Measurements from ENCODE around the gene EFCAB6.
A peak's percentile ranks its signal among the peaks of the same experiment; 100 is the strongest.
"Not testable (repeated sequence)": the region's sequence is repeated elsewhere in the genome, so short reads cannot be mapped to it uniquely, and the experiment has no call there.

EFCAB6 gene

GRCh38 chr22:43720716-43721115 is 91.4 kb downstream of the EFCAB6 start:
- DNase-seq (ENCODE audit: low spot score): no peak

- DNase-seq (ENCODE audit: low spot score): no peak
These were observed 98.0 kb downstream of the EFCAB6 start for GRCh38 chr22:43714104-43714503.

GRCh38 chr22:43711681-43712080 is 100.4 kb downstream of the EFCAB6 start:
- peak; percentile 62 for DNase-seq (ENCODE audit: low spot score)

- no peak for DNase-seq (ENCODE audit: low spot score)
These were observed 104.5 kb downstream of the EFCAB6 start for GRCh38 chr22:43707648-43708047.

- no peak for DNase-seq (ENCODE audit: low spot score)
These were observed 105.4 kb downstream of the EFCAB6 start for GRCh38 chr22:43706571-43707328.

- no peak for DNase-seq (ENCODE audit: low spot score)
These were observed 106.0 kb downstream of the EFCAB6 start for GRCh38 chr22:43706151-43706550.

GRCh38 chr22:43704051-43704450 is 108.1 kb downstream of the EFCAB6 start:
- DNase-seq (ENCODE audit: low spot score): no peak

GRCh38 chr22:43698403-43698802 is 113.7 kb downstream of the EFCAB6 start:
- no peak for DNase-seq (ENCODE audit: low spot score)

GRCh38 chr22:43697894-43698293 is 114.2 kb downstream of the EFCAB6 start:
- DNase-seq (ENCODE audit: low spot score): no peak

- no peak for DNase-seq (ENCODE audit: low spot score)
These were observed 118.9 kb downstream of the EFCAB6 start for GRCh38 chr22:43693249-43693648.

GRCh38 chr22:43689356-43689755 is 122.7 kb downstream of the EFCAB6 start:
- no peak for DNase-seq (ENCODE audit: low spot score)

GRCh38 chr22:43682851-43683250 is 129.3 kb downstream of the EFCAB6 start:
- DNase-seq (ENCODE audit: low spot score): no peak

- no peak for DNase-seq (ENCODE audit: low spot score)
These were observed 130.3 kb downstream of the EFCAB6 start for GRCh38 chr22:43681731-43682360.

GRCh38 chr22:43670513-43670912 is 141.6 kb downstream of the EFCAB6 start:
- no peak for DNase-seq (ENCODE audit: low spot score)

GRCh38 chr22:43669190-43669589 is 142.9 kb downstream of the EFCAB6 start:
- no peak for DNase-seq (ENCODE audit: low spot score)

GRCh38 chr22:43667656-43668055 is 144.4 kb downstream of the EFCAB6 start:
- DNase-seq (ENCODE audit: low spot score): no peak

- DNase-seq (ENCODE audit: low spot score): no peak
These were observed 145.6 kb downstream of the EFCAB6 start for GRCh38 chr22:43666457-43666856.

- no peak for DNase-seq (ENCODE audit: low spot score)
These were observed 153.3 kb downstream of the EFCAB6 start for GRCh38 chr22:43658823-43659222.

GRCh38 chr22:43656581-43656980 is 155.5 kb downstream of the EFCAB6 start:
- DNase-seq (ENCODE audit: low spot score): not testable (repeated sequence)

GRCh38 chr22:43654271-43654670 is 157.8 kb downstream of the EFCAB6 start:
- DNase-seq (ENCODE audit: low spot score): peak; percentile 10

GRCh38 chr22:43652845-43653244 is 159.3 kb downstream of the EFCAB6 start:
- no peak for DNase-seq (ENCODE audit: low spot score)

- DNase-seq (ENCODE audit: low spot score): peak; percentile 38
These were observed 168.7 kb downstream of the EFCAB6 start for GRCh38 chr22:43643387-43643786.

GRCh38 chr22:43642319-43643206 is 169.5 kb downstream of the EFCAB6 start:
- no peak for DNase-seq (ENCODE audit: low spot score)

Measured in putamen (tissue), 1 donor.